SW480 (cell line): ENCODE measurements around the gene TENT5C.
A peak's percentile ranks its signal among the peaks of the same experiment; 100 is the strongest.

Experiments used
- DNase-seq: peaks from one replicate; pipeline ENCODE4 v3.0.0-alpha.2; 2016; ENCODE audit warnings: low spot score

Gene TENT5C

GRCh38 chr1:117636637-117637425 lies 31.0 kb downstream of the TENT5C start:
- no peak for DNase-seq

GRCh38 chr1:117638141-117638540 lies 32.3 kb downstream of the TENT5C start:
- DNase-seq = no peak

- DNase-seq = no peak
These were observed 32.9 kb downstream of the TENT5C start for GRCh38 chr1:117638759-117639158.

GRCh38 chr1:117639741-117640140 lies 33.9 kb downstream of the TENT5C start:
- no peak for DNase-seq

- DNase-seq = no peak
These were observed 35.7 kb downstream of the TENT5C start for GRCh38 chr1:117641536-117641935.

- no peak for DNase-seq
These were observed 37.1 kb downstream of the TENT5C start for GRCh38 chr1:117642963-117643362.

GRCh38 chr1:117643601-117644000 lies 37.8 kb downstream of the TENT5C start:
- DNase-seq = no peak

- no peak for DNase-seq
These were observed 39.0 kb downstream of the TENT5C start for GRCh38 chr1:117644696-117645311.

GRCh38 chr1:117645343-117645742 lies 39.5 kb downstream of the TENT5C start:
- no peak for DNase-seq

- DNase-seq = no peak
These were observed 40.4 kb downstream of the TENT5C start for GRCh38 chr1:117646007-117646811.

GRCh38 chr1:117646956-117647355 lies 41.1 kb downstream of the TENT5C start:
- DNase-seq = no peak

- DNase-seq = no peak
These were observed 42.2 kb downstream of the TENT5C start for GRCh38 chr1:117648015-117648414.

GRCh38 chr1:117650840-117651568 lies 45.2 kb downstream of the TENT5C start:
- DNase-seq = no peak

GRCh38 chr1:117651616-117652015 lies 45.8 kb downstream of the TENT5C start:
- DNase-seq = no peak

GRCh38 chr1:117652421-117652820 lies 46.6 kb downstream of the TENT5C start:
- no peak for DNase-seq

- DNase-seq = no peak
These were observed 47.3 kb downstream of the TENT5C start for GRCh38 chr1:117653195-117653594.

- DNase-seq = no peak
These were observed 48.1 kb downstream of the TENT5C start for GRCh38 chr1:117653732-117654492.

GRCh38 chr1:117654493-117655219 lies 48.8 kb downstream of the TENT5C start:
- DNase-seq = no peak

- no peak for DNase-seq
These were observed 49.4 kb downstream of the TENT5C start for GRCh38 chr1:117655220-117655577.

GRCh38 chr1:117656202-117656641 lies 50.4 kb downstream of the TENT5C start:
- DNase-seq = no peak

- DNase-seq = peak; percentile 12
These were observed 51.2 kb downstream of the TENT5C start for GRCh38 chr1:117657031-117657430.
